Measurements from ENCODE around the gene CDH1. TPM values are rescaled to one million over a fixed set of nuclear protein-coding genes. Genes with fewer than 3 reads are reported as not detected.
A peak's percentile ranks its signal among the peaks of the same experiment; 100 is the strongest.

The CDH1 gene
- total RNA-seq, 2 donors from 2014 or later, result 0.38 to 0.59 TPM

- H3K27me3 Mint-ChIP-seq, result peaks cover 12 to 17% of the 10 kb centered on the region in 2 donors
- H3K4me3 Mint-ChIP-seq, result peak overlapping the region; percentile 76
- ATAC-seq (no peak), DNase-seq (ENCODE audit: low spot score) (no peak)
- no peaks in the 10 kb centered on the region for H3K36me3 Mint-ChIP-seq
- no peaks in the 10 kb centered on the region for H3K9me3 Mint-ChIP-seq
- H3K27ac Mint-ChIP-seq, result peak overlapping the region; percentile 36 to 53
- peaks cover 8 to 15% of the 10 kb centered on the region in 2 donors for H3K4me1 Mint-ChIP-seq (ENCODE audit: low read depth in 2 of 2)
Observed at GRCh38 chr16:68757625-68757935, 20.5 kb downstream of the CDH1 start.

DNA sequence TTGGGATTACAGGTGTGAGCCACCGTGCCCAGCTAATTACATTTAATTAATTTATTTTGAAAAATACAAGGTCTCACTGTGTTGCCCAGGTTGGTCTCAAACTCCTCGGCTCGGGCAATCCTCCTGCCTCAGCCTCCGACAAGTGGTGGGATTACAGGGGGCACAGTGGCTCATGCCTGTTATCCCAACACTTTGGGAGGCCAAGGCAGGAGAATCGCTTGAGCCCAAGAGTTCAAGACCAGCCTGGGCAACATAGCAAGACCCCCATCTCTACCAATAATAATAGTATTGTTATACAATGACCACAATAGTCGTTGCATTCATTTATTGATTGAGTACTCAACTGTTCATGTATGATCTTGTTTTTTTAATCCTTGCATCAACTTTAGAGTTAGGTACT lies 22.0 kb downstream of the CDH1 start:
- H3K36me3 Mint-ChIP-seq, result no peaks in the 10 kb centered on the region
- H3K4me1 Mint-ChIP-seq (ENCODE audit: low read depth in 2 of 2), result peaks cover 5 to 13% of the 10 kb centered on the region in 2 donors
- DNase-seq (ENCODE audit: low spot score), result no peak
- H3K9me3 Mint-ChIP-seq, result no peaks in the 10 kb centered on the region
- peaks cover 18 to 23% of the 10 kb centered on the region in 2 donors for H3K27me3 Mint-ChIP-seq
- no peak for ATAC-seq
- no peak overlapping the region for H3K4me3 Mint-ChIP-seq
- H3K27ac Mint-ChIP-seq, result no peak overlapping the region

DNA sequence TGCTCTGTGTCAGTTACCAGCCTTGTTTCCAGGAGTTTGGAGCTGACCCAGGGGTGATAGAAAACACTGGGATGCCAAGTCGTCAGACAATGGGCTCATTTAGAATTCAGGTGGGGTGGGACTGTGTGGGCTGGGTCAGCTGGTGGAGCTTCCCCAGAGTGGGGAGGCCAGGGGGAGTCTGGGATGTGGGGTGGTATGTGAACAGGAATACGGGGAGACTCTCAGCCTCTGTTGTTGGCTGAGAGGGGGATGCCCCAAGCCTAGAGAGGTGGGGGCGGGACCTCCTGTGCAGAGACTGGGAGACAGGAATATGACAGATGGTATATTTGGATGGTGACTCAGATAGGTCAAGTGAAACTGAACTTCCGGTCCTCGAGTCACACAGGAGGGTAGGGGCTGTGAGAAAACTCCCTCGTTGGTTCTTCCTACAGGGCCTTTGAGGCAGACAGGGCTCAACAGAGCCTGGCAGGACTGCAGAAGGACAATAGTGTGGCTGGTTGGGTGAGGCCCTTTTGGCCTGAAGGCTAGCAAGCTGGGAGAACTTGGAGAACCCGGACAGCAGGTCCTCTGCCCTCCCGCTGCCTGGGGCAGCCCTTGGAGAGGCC lies 23.7 kb downstream of the CDH1 start:
- Mint-ChIP-seq H3K9me3 (no peaks in the 10 kb centered on the region), H3K4me1 (ENCODE audit: low read depth in 2 of 2) (peaks cover 8 to 18% of the 10 kb centered on the region in 2 donors), H3K27ac (peak overlapping the region in 1 of 2 donors; percentile 33), H3K27me3 (peaks cover 13 to 22% of the 10 kb centered on the region in 2 donors), H3K4me3 (no peak overlapping the region), H3K36me3 (no peaks in the 10 kb centered on the region)
- no peak for DNase-seq (ENCODE audit: low spot score)
- peak; percentile 54 to 78 for ATAC-seq

- DNase-seq (ENCODE audit: low spot score), result no peak
- H3K27ac Mint-ChIP-seq, result no peak overlapping the region
- H3K27me3 Mint-ChIP-seq, result peaks cover 13 to 21% of the 10 kb centered on the region in 2 donors
- no peak overlapping the region for H3K4me3 Mint-ChIP-seq
- no peaks in the 10 kb centered on the region for H3K9me3 Mint-ChIP-seq
- no peaks in the 10 kb centered on the region for H3K36me3 Mint-ChIP-seq
- ATAC-seq, result no peak
- H3K4me1 Mint-ChIP-seq (ENCODE audit: low read depth in 2 of 2), result peaks cover 8 to 10% of the 10 kb centered on the region in 2 donors
Observed at GRCh38 chr16:68762996-68763756, 26.1 kb downstream of the CDH1 start.

- H3K36me3 Mint-ChIP-seq, result no peaks in the 10 kb centered on the region
- H3K4me3 Mint-ChIP-seq, result no peak overlapping the region
- DNase-seq (ENCODE audit: low spot score), result no peak
- H3K27me3 Mint-ChIP-seq, result peaks cover 13 to 23% of the 10 kb centered on the region in 2 donors
- H3K4me1 Mint-ChIP-seq (ENCODE audit: low read depth in 2 of 2), result peaks cover 8 to 10% of the 10 kb centered on the region in 2 donors
- H3K27ac Mint-ChIP-seq, result peak overlapping the region in 1 of 2 donors; percentile 35
- no peaks in the 10 kb centered on the region for H3K9me3 Mint-ChIP-seq
- no peak for ATAC-seq
Observed at GRCh38 chr16:68764862-68765261, 27.8 kb downstream of the CDH1 start.

DNA sequence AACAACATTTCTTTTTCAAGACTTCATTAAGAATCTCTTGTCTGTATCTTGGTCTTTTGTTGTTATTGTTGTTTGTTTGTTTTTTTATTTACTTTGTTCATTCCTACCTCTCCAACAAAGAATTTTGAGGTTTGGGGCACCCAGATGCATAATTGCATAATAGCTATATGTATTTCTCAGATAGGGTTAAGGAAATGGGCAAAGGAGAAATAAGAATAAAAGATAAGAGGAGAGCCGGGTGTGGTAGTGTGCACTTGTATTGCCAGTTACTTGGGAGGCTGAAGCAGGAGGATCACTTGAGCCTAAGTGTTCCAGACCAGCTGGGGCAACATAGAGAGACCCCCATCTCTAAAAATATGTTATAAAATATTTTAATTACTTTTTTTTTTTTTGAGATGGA lies 30.5 kb downstream of the CDH1 start:
- DNase-seq (ENCODE audit: low spot score) (no peak), ATAC-seq (no peak)
- H3K27ac Mint-ChIP-seq, result no peak overlapping the region
- H3K36me3 Mint-ChIP-seq, result no peaks in the 10 kb centered on the region
- no peaks in the 10 kb centered on the region for H3K9me3 Mint-ChIP-seq
- peaks cover 3 to 5% of the 10 kb centered on the region in 2 donors for H3K4me1 Mint-ChIP-seq (ENCODE audit: low read depth in 2 of 2)
- H3K4me3 Mint-ChIP-seq, result no peak overlapping the region
- H3K27me3 Mint-ChIP-seq, result peaks cover 16 to 23% of the 10 kb centered on the region in 2 donors

DNA sequence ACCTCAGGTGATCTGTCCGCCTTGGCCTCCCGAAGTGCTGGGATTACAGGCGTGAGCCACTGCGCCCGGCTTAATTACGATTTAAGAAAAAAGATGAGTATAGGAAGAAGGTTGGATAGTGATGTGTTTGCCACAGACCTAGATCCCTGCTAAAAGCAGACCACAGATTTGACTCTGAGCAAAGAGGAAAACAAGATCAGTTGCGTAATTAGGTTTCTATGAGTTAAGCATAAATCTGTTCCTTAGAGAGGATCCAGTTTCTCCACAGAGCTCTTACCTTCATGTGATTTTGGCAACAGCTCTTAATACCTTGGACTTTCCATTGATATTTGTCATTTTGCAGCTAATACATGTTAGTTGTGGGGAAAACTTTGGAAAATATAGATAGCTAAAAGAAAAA lies 31.1 kb downstream of the CDH1 start:
- ATAC-seq, result no peak
- Mint-ChIP-seq H3K36me3 (no peaks in the 10 kb centered on the region), H3K9me3 (no peaks in the 10 kb centered on the region), H3K4me1 (ENCODE audit: low read depth in 2 of 2) (peaks cover 3 to 5% of the 10 kb centered on the region in 2 donors), H3K27me3 (peaks cover 11 to 23% of the 10 kb centered on the region in 2 donors), H3K27ac (no peak overlapping the region), H3K4me3 (no peak overlapping the region)
- no peak for DNase-seq (ENCODE audit: low spot score)

GRCh38 chr16:68768771-68769170 lies 31.7 kb downstream of the CDH1 start:
- H3K9me3 Mint-ChIP-seq, result no peaks in the 10 kb centered on the region
- DNase-seq (ENCODE audit: low spot score) (no peak), ATAC-seq (no peak)
- peaks cover 3 to 5% of the 10 kb centered on the region in 2 donors for H3K4me1 Mint-ChIP-seq (ENCODE audit: low read depth in 2 of 2)
- peaks cover 10 to 23% of the 10 kb centered on the region in 2 donors for H3K27me3 Mint-ChIP-seq
- no peak overlapping the region for H3K4me3 Mint-ChIP-seq
- H3K36me3 Mint-ChIP-seq, result no peaks in the 10 kb centered on the region
- no peak overlapping the region for H3K27ac Mint-ChIP-seq

DNA sequence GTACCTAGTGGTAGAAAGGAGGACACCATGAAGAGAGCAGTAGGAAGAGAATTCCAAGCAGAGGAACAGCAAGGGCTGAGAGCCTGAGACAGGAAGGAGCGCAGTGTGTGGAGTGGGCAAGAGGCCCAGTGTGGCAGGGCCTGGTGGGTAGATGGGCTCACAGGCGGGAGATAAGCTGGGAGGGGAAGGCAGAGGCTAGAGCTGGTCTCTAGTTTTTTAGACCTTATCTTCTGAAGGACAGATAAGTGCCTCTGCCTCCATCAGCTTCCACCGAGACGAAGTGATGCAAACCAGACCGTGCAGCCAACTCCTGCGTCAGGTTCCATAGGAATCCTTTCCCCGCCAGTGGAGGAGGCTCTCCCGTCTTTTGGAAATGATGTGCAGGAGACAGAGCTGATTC lies 33.6 kb downstream of the CDH1 start:
- ATAC-seq (no peak), DNase-seq (ENCODE audit: low spot score) (no peak)
- Mint-ChIP-seq H3K36me3 (no peaks in the 10 kb centered on the region), H3K27ac (no peak overlapping the region), H3K27me3 (peaks cover 19 to 21% of the 10 kb centered on the region in 2 donors), H3K4me3 (no peak overlapping the region), H3K4me1 (ENCODE audit: low read depth in 2 of 2) (no peaks in the 10 kb centered on the region), H3K9me3 (no peaks in the 10 kb centered on the region)

DNA sequence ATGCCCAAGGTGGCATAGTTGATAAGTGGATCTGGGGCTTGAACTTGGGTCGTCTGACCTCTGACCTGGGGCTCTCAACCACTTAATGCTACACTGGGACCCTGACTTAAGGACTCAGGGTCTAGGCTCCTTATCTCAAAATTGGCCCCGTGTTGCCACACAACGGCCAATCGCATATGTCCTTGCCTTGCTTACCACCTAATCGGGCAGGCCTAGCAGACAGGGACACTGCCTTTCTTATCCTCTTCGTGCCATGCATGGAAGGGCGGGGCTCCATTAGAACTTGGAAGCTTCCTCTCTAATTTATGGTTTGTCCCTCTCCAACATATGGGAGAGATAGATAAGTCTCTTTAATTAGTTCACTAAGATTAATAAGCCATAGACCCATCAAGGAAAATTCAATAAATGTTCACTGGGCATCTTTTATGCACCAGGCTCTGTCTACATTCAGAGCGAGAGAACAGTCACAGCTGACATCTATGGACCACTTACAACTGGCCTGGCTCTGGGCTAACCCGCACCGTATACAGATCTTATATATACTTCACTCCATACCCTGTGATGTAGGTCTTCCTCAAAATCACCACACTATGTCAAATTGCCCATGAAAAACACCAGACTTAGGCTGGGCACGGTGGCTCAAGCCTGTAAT lies 35.1 kb downstream of the CDH1 start:
- Mint-ChIP-seq H3K4me3 (no peak overlapping the region), H3K9me3 (no peaks in the 10 kb centered on the region), H3K27ac (no peak overlapping the region), H3K27me3 (peaks cover 26 to 29% of the 10 kb centered on the region in 2 donors), H3K4me1 (ENCODE audit: low read depth in 2 of 2) (peaks cover 6 to 7% of the 10 kb centered on the region in 2 donors), H3K36me3 (no peaks in the 10 kb centered on the region)
- ATAC-seq (no peak), DNase-seq (ENCODE audit: low spot score) (no peak)

GRCh38 chr16:68772871-68773270 lies 35.8 kb downstream of the CDH1 start:
- Mint-ChIP-seq H3K27me3 (peaks cover 26 to 29% of the 10 kb centered on the region in 2 donors), H3K9me3 (no peaks in the 10 kb centered on the region), H3K36me3 (no peaks in the 10 kb centered on the region), H3K4me3 (no peak overlapping the region), H3K4me1 (ENCODE audit: low read depth in 2 of 2) (peaks cover 6 to 7% of the 10 kb centered on the region in 2 donors), H3K27ac (no peak overlapping the region)
- ATAC-seq, result no peak
- DNase-seq (ENCODE audit: low spot score), result no peak

- Mint-ChIP-seq H3K27ac (no peak overlapping the region), H3K9me3 (no peaks in the 10 kb centered on the region), H3K27me3 (peaks cover 31 to 33% of the 10 kb centered on the region in 2 donors), H3K4me1 (ENCODE audit: low read depth in 2 of 2) (peaks cover 6 to 7% of the 10 kb centered on the region in 2 donors), H3K36me3 (no peaks in the 10 kb centered on the region), H3K4me3 (no peak overlapping the region)
- no peak for DNase-seq (ENCODE audit: low spot score)
- no peak for ATAC-seq
Observed at GRCh38 chr16:68774982-68775634, 38.0 kb downstream of the CDH1 start.

GRCh38 chr16:68776821-68777485 lies 39.9 kb downstream of the CDH1 start:
- DNase-seq (ENCODE audit: low spot score), result no peak
- ATAC-seq, result peak; percentile 73 to 86
- Mint-ChIP-seq H3K9me3 (no peaks in the 10 kb centered on the region), H3K4me1 (ENCODE audit: low read depth in 2 of 2) (peaks cover 6 to 7% of the 10 kb centered on the region in 2 donors), H3K4me3 (no peak overlapping the region), H3K36me3 (no peaks in the 10 kb centered on the region), H3K27me3 (peaks cover 30 to 34% of the 10 kb centered on the region in 2 donors), H3K27ac (no peak overlapping the region)
